H1 (cell line): ENCODE measurements around the gene CASK.

ENCODE experiments used
- CHD2 ChIP-seq: IDR thresholded peaks from 2 replicates; pipeline ENCODE4 v1.6.1; 2012; ENCODE audit warnings: low read length, improper control_type of control experiment
- CTCF ChIP-seq, 3 experiments: IDR thresholded peaks; 1 replicate in 2 of 3; 2 replicates in 1 of 3; pipeline versions ENCODE4 v1.5.1 to v1.6.1; 2011; ENCODE audit warnings: low read length in 3 of 3, mild to moderate bottlenecking in 3 of 3, inconsistent platforms in 2 of 3, low read depth in 1 of 3, moderate library complexity in 1 of 3; ENCODE audit not compliant: insufficient read depth in 1 of 3; ENCODE audit errors: control extremely low read depth in 1 of 3
- EP300 ChIP-seq, 2 experiments: IDR thresholded peaks; 1 replicate in 1 of 2; 2 replicates in 1 of 2; pipeline ENCODE4 v1.6.1; 2011 to 2012; ENCODE audit warnings: low read depth in 2 of 2, low read length in 2 of 2, mild to moderate bottlenecking in 2 of 2, borderline replicate concordance in 1 of 2, inconsistent platforms in 1 of 2, moderate library complexity in 1 of 2
- MAX ChIP-seq: IDR thresholded peaks from 2 replicates; pipeline ENCODE4 v1.6.1; 2012; ENCODE audit warnings: inconsistent platforms
- POLR2AphosphoS5 ChIP-seq: IDR thresholded peaks from 2 replicates; pipeline ENCODE4 v1.6.1; 2011; ENCODE audit warnings: low read depth, low read length
- SP4 ChIP-seq: IDR thresholded peaks from 2 replicates; pipeline ENCODE4 v1.6.1; 2012; ENCODE audit warnings: low read length, inconsistent platforms

DNA sequence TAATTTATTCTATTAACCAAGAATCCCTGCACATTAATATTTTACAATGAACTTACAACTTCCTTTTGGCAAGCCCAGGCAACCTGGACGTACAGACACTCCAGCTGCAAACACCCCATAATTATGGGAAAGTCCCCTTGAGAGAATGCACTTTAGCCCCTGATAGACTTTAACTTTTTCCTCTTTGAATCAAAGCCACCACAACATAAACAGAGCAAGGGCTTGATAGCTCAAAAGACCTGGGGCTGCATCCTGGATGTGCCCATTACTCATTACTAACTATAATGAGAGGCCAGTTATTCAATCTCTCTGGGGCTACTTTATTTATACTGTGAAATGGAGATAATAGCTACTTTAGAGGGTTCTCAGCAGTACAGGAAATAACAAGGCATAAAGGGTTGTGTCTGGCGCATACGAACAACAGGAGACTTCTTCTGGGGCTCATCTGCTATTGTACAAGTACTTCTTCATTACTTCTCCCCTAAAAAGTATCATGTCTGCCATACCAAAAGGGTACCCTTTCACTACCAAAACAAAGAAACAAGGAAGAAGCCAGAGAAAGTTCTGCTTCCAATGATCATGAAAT, 54.9 kb downstream of the CASK start:
- TF ChIP-seq EP300 (IDR thresholded peaks at IDR 0.05; ENCODE audit: borderline replicate concordance in 1 of 2, low read depth in 2 of 2, low read length in 2 of 2) (no peak), CHD2 (no peak), CTCF (IDR thresholded peaks at IDR 0.05; ENCODE audit: control extremely low read depth in 1 of 3, insufficient read depth in 1 of 3, low read depth in 1 of 3, low read length in 3 of 3) (no peak), MAX (no peak), POLR2AphosphoS5 (no peak), SP4 (no peak)
